ENCODE measurements around the gene KCNK10. TPM values are rescaled to one million over a fixed set of nuclear protein-coding genes. Genes with fewer than 3 reads are reported as not detected.

Gene KCNK10, protein sequence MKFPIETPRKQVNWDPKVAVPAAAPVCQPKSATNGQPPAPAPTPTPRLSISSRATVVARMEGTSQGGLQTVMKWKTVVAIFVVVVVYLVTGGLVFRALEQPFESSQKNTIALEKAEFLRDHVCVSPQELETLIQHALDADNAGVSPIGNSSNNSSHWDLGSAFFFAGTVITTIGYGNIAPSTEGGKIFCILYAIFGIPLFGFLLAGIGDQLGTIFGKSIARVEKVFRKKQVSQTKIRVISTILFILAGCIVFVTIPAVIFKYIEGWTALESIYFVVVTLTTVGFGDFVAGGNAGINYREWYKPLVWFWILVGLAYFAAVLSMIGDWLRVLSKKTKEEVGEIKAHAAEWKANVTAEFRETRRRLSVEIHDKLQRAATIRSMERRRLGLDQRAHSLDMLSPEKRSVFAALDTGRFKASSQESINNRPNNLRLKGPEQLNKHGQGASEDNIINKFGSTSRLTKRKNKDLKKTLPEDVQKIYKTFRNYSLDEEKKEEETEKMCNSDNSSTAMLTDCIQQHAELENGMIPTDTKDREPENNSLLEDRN
- total RNA-seq, result 0.09 TPM
- long read RNA-seq, result 0 reads

- DNase-seq (no peak), ATAC-seq (no peak)
- Histone ChIP-seq H3K36me3 (no peaks in the 10 kb centered on the region), H3K4me3 (no peak within 1 kb of the TSS), H3K27ac (no peak within 1 kb of the TSS), H3K27me3 (peaks cover 58% of the 10 kb centered on the region), H3K9me3 (no peaks in the 10 kb centered on the region), H3K4me1 (no peaks in the 10 kb centered on the region)
- TF ChIP-seq, protein P1, sequence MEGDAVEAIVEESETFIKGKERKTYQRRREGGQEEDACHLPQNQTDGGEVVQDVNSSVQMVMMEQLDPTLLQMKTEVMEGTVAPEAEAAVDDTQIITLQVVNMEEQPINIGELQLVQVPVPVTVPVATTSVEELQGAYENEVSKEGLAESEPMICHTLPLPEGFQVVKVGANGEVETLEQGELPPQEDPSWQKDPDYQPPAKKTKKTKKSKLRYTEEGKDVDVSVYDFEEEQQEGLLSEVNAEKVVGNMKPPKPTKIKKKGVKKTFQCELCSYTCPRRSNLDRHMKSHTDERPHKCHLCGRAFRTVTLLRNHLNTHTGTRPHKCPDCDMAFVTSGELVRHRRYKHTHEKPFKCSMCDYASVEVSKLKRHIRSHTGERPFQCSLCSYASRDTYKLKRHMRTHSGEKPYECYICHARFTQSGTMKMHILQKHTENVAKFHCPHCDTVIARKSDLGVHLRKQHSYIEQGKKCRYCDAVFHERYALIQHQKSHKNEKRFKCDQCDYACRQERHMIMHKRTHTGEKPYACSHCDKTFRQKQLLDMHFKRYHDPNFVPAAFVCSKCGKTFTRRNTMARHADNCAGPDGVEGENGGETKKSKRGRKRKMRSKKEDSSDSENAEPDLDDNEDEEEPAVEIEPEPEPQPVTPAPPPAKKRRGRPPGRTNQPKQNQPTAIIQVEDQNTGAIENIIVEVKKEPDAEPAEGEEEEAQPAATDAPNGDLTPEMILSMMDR (IDR thresholded peaks at IDR 0.05), result no peak
- intact Hi-C loops (cut with DNase I), result no loop called here
These were observed at the start of gene KCNK10 for GRCh38 chr14:88323086-88323522. Gene KCNK10 (minus strand): TSS chr14:88323269. CDS start chr14:88322798, 471 bp downstream.

DNA sequence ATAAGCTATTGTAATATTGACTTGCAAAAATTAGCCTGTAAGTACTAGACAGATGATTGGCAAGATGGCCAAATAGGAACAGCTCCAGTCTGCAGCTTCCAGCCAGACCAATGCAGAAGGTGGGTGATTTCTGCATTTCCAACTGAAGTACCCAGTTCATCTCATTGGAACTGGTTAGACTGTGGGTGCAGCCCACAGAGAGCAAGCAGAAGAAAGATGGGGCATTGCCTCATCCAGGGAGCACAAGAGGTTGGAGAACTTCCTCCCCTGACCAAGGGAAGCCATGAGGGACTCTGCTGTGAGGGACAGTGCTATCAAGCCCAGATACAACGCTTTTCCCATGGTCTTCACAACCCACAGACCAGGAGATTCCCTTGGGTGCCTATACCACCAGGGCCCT lies 46.4 kb upstream of the KCNK10 start:
- DNase-seq, result no peak
- Histone ChIP-seq H3K4me1 (no peaks in the 10 kb centered on the region), H3K27ac (no peak overlapping the region), H3K4me3 (no peak overlapping the region), H3K36me3 (no peaks in the 10 kb centered on the region), H3K27me3 (peaks cover 4% of the 10 kb centered on the region), H3K9me3 (no peaks in the 10 kb centered on the region)
- no peak for ATAC-seq
- TF ChIP-seq, protein P1 (IDR thresholded peaks at IDR 0.05), result no peak
- intact Hi-C loops (cut with DNase I), result no loop called here

GRCh38 chr14:88364710-88365413 lies 41.8 kb upstream of the KCNK10 start:
- ATAC-seq, result no peak
- Histone ChIP-seq H3K27ac (no peak overlapping the region), H3K9me3 (no peaks in the 10 kb centered on the region), H3K27me3 (no peaks in the 10 kb centered on the region), H3K36me3 (no peaks in the 10 kb centered on the region), H3K4me3 (no peak overlapping the region), H3K4me1 (no peaks in the 10 kb centered on the region)
- TF ChIP-seq, protein P1 (IDR thresholded peaks at IDR 0.05), result no peak
- intact Hi-C loops (cut with DNase I), result no loop called here
- no peak for DNase-seq

DNA sequence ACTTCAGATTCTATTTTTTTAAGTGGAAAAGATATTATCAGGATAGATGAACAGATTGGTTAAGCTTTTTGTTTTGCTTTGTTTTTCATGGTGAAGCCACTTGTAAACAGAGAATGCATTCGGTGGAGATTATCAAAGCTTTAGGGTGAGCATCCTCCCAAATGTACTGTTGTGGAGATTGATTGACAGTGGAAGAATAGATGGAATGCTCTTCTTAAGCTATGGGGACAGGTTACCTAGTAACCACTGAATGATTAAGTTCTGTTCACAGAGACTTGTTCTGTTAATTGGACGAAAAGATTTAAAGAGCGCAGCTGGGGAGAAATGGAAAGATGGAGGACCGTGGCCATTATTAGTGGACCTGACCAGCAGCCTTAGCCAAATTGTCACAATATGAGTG lies 40.6 kb upstream of the KCNK10 start:
- H3K4me3 ChIP-seq, result no peak overlapping the region
- no peak for DNase-seq
- intact Hi-C loops (cut with DNase I), result no loop called here

DNA sequence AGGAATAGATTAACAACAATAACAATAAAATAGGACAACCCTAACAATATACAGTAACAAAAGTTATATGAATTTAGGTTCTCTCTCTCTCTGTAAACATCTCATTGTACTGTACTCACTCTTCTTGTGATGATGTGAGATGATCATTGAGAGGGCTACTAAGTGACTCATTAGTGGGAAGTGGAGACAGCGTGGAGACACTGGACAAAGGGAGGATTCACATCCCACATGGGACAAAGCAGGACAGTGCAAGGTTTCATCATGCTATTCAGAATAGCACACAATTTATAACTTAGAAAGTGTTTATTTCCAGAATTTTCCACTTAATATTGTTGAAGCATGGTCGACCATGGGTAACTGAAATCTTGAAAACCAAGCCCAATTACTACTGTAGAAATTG lies 36.4 kb upstream of the KCNK10 start:
- no peaks in the 10 kb centered on the region for H3K9me3 ChIP-seq
- TF ChIP-seq, protein P1 (IDR thresholded peaks at IDR 0.05), result no peak
- H3K4me1 ChIP-seq, result no peaks in the 10 kb centered on the region
- H3K4me3 ChIP-seq, result no peak overlapping the region
- intact Hi-C loops (cut with DNase I), result no loop called here
- no peaks in the 10 kb centered on the region for H3K36me3 ChIP-seq
- no peak for ATAC-seq
- H3K27me3 ChIP-seq, result no peaks in the 10 kb centered on the region
- no peak overlapping the region for H3K27ac ChIP-seq
- no peak for DNase-seq

More for the DNA sequence above, 40.6 kb upstream of the KCNK10 start:
- Histone ChIP-seq H3K27me3 (no peaks in the 10 kb centered on the region), H3K9me3 (no peaks in the 10 kb centered on the region), H3K36me3 (no peaks in the 10 kb centered on the region), H3K27ac (no peak overlapping the region), H3K4me1 (no peaks in the 10 kb centered on the region)
- TF ChIP-seq, protein P1 (IDR thresholded peaks at IDR 0.05), result no peak
- no peak for ATAC-seq

All from upper lobe of right lung (tissue), 1 donor.